SIG-M5 (cell line): ENCODE results near the gene AGXT.

Source experiments
- DNase-seq: peaks from one replicate; lab custom pipeline; 2025; lab: John Stamatoyannopoulos, UW

The AGXT gene

DNA sequence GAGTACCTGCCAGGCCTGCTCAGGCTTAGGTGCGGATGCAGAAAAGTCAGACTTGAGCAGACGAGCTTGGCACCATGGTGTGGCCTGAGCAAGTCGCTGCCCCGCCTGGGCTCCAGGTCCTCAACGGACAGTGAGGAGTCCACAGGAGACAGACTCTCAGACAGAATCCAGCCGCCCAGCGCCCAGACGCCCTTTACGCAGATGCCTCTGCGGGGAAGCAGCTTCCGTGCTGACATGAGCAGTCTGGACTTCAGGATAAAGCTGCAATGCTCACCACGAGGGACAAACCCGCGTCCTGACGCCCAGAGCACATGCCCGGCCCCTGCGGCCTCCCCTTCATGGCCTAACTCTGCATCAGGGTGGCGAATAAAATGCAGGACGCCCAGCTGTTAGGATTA lies 30.8 kb downstream of the AGXT start:
- DNase-seq: no peak

GRCh38 chr2:240900141-240900860 lies 31.7 kb downstream of the AGXT start:
- no peak for DNase-seq

GRCh38 chr2:240901986-240902614 lies 33.5 kb downstream of the AGXT start:
- no peak for DNase-seq

DNA sequence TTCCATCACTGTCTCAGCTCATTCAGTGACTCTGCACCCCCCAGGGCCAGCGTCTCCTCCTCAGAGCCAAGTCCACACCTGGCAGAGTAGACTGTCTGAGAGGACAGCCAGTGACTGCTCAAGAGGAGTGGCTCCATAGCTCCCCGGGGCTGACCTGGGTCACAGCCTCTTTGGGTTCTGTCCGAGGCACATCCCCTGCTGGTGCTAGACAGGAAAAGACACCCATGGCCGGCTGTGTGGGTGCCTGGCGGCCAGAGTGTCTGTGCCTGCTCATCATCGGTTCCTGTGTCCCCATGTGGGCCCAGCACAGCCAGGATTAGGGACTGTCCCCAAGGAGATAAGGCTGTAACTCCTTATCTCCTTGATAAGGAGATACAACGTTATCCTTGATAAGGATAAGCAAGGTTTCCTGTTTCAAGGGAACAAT lies 34.0 kb downstream of the AGXT start:
- no peak for DNase-seq

DNA sequence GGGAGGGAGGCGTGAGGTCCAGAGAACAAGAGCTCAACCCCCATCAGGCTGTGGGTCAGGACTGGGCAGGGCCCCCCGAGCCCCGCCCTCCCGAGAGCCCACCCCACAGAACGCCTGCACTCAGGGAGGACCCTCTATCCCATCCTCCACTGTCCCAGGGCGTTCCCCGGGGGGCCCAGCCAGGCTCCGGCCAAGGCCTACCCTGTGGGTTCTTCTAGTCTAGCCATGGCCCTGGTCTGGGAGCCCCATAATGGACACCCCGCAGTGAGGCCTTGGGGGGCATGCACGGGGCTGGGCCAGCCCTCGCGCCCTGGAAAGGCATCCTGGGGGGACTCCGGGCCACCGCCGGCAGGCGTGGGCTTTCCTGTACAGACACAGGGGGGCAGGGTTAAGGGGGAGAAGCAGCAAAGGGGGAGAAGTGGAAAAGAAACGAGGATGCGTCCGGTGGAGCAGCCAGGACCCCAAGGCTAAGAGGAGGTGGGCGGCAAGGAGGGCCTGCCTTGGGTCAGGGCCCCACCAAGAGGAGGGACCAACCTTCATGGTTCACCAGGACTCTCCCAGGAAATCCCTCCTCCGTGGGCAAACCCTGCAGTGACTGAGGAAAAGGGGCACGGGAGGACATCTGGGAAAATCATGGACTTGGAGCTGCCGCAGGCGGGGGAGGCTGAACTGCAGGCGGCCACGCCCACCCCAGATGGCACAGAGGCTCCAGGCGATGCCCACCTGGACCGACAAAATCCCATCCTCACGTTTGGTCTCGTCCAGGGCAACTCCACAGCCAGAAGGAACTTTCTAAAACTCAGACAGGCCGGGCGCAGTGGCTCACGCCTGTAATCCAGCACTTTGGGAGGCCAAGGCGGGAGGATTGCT lies 34.8 kb downstream of the AGXT start:
- no peak for DNase-seq

GRCh38 chr2:240904216-240905175 lies 35.9 kb downstream of the AGXT start:
- DNase-seq: no peak

DNA sequence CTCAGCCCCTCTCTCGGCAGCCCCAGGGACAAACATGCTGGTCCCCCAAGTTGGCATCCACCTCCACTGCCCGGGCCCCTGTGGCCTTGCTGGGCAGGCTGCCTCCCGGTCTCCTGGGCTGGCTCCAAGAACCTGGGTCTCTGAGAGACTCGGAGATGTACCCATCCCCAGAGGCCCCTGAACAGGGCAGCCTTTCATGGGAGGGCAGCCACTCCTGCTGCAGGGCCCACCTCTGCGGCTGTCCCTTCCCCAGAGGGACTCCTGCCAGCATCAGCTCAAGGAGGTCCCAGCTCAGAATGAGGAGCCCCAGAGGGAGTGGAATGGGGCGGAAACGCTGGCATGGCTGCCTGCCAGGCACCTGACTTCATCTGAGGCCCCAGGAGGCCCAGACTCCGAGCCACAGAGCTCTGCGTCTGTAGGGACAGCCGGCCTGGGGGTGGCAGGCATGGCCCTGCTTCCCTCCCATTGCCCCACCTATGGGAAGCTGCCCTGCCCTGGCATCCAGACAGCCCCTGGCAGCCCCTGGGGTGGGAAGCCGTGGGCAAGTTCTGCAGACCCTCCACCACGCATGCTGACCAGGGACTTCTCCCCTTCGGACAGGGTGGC lies 36.7 kb downstream of the AGXT start:
- DNase-seq: no peak

- DNase-seq: no peak
These were observed 37.7 kb downstream of the AGXT start, which contains the start of gene CROCC2 for GRCh38 chr2:240906141-240906910. Gene CROCC2, plus strand, starts transcription at chr2:240906336. Its CDS starts 178 bp downstream, at chr2:240906514.

GRCh38 chr2:240906911-240907590 lies 38.4 kb downstream of the AGXT start:
- DNase-seq: no peak

GRCh38 chr2:240909216-240909974 lies 40.8 kb downstream of the AGXT start:
- no peak for DNase-seq

GRCh38 chr2:240911641-240912265 lies 43.1 kb downstream of the AGXT start:
- DNase-seq: no peak

- no peak for DNase-seq
These were observed 44.5 kb downstream of the AGXT start for GRCh38 chr2:240912878-240913809.

DNA sequence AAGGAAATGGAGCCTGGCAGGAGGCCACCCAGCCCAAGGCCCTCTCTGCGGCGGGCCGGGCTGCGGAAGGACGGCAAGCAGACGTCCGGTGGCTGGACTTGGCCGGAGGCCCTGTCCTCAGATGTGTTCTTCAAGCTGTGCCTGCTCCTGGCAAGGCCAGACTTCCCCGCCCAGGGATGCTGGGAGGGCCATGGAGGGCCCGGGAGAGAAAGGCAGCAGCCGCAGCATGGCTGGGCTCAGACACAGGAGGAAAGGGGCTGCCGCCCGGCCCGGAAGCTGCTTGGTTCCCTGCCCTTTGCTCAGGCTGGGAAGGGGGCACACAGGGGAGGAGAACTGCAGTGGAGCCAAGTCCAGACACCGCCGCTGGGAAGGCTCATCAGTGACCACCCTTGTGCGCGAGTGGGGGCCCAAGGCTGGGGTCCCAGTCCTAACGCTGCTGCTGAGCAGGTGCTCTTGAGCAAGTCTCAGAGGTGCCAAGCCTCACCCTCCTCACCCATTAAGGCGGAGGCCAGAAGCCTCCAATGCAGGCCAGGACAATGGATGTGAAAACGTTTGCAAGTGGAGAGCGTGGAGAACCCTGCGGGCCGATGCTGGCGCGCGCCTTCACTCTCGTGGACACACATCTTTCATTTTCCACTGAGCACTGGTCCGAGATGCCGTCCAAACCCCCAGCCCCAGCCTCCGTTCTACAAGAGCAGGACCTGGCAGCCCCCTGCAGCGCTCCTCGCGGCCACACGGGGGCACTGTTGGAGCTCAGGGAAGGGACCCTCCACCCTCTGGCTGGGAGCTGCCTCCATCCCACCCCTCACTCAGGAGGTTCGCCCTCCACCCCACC lies 45.4 kb downstream of the AGXT start:
- DNase-seq: no peak

DNA sequence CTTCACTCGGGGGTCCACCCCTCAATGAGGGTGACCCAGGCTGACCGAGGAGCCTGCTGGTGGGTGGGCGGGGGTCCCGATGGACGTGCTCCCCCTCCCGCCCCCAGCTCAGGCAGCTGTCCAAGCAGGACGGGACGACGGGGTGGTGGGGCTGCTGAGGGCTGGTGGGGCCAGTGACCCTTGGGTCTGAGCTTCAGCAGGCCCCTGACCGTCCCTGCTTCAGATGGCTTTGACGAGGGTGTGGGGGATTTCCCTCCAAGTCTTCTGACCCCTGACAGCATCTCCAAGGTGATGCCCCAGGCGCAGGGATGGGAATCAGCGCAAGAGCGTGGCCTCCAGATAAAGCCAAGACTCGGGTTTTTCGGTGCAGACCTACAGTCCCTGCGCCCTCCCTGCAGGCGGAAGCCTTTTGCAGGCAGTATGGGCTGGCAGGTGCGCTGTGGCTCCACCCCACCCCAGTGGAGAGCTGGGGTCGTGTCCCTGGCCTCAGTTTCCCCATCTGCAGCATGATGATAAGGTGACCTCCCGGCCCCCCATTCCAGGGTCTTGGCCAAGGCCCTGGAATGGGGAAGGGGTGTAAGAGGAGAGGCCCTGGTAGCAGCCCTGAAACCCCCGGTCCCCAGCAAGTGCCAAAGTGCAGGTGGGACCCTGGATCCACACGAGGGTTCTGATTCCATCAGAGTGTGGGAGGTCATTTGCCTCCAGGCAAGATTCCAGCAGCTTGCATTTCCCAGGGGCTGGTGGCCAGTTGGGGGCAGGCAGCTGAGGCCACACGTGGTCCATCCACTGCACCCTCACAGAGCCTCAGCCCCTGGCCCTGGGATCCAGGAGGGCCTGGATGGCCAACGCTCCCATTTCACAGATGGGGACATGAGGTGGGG lies 46.3 kb downstream of the AGXT start:
- DNase-seq: no peak

DNA sequence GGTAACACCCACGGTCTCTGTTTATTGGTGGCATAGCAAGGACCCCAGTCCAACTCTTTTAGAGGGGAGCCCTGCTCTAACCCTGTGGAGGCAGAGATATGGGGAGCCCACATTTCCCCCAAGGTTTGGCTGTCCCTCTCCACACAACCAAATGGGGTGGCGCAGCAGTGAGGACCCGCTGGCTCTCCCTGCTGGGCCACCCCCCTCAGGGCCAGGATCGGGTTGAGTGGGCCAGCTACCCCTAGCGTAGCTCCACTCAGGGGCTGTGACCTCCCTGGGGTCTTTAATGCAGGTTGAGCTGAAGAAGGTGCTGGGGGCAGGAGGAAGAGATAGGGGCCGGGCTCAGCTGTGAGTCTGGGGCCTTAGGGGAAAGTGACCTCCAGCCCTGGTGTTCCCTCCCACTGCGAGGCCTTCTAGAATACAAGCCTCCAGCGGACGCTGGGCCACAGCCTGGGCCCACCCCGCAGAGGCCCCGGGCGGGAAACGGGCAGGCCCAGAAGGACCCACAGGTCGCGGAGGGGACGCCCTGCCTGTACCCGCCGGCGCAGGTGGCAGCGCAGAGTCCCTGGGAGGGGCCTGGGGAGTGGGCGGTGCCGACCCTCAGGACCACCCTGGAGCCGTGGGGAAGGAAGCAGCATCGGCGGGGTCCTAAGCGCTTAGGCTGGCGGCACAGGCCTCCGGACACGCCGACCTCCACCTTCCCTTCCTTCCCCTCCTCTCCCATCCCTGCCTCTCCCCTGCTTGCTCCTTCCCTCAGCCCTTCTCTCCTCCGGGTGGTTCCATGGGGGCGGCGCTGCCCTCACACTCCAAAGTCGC lies 47.1 kb downstream of the AGXT start:
- no peak for DNase-seq
